Stimulated activated CD4-positive, alpha-beta T cell treated with anti-CD3 and anti-CD28 coated beads, TNF-alpha, amount 100 ng/mL, for 24 hours (primary cell): ENCODE data around the gene VSIR.

Experiments
- DNase-seq, 3 experiments: peaks; one replicate each; pipeline ENCODE4 v3.0.0-alpha.2; 2020; ENCODE audit warnings: low read depth in 3 of 3

The VSIR gene

GRCh38 chr10:71727738-71728737 is 45.3 kb downstream of the VSIR start:
- DNase-seq, result peak in 2 of 3 experiments; percentile 40 to 55

- DNase-seq, result peak in 2 of 3 experiments; percentile 34 to 71
Observed at GRCh38 chr10:71727105-71727737, 46.1 kb downstream of the VSIR start.

GRCh38 chr10:71726580-71727104 is 46.7 kb downstream of the VSIR start:
- peak in 2 of 3 experiments; percentile 41 to 63 for DNase-seq

- DNase-seq, result peak; percentile 59 to 85 (median 70)
Observed at GRCh38 chr10:71725998-71726579, 47.2 kb downstream of the VSIR start.

GRCh38 chr10:71725249-71725648 is 48.1 kb downstream of the VSIR start:
- no peak for DNase-seq

- no peak for DNase-seq
Observed at GRCh38 chr10:71724539-71724938, 48.8 kb downstream of the VSIR start.

- no peak for DNase-seq
Observed at GRCh38 chr10:71723311-71723710, 50.0 kb downstream of the VSIR start.

- no peak for DNase-seq
Observed at GRCh38 chr10:71722849-71723248, 50.5 kb downstream of the VSIR start.

- DNase-seq, result no peak
Observed at GRCh38 chr10:71721313-71721712, 52.0 kb downstream of the VSIR start.

GRCh38 chr10:71720288-71720687 is 53.0 kb downstream of the VSIR start:
- DNase-seq, result no peak

- DNase-seq, result no peak
Observed at GRCh38 chr10:71719464-71720201, 53.7 kb downstream of the VSIR start, which contains the start of gene C10orf105. Gene C10orf105, minus strand, starts transcription at chr10:71719778. Its CDS starts 3,441 bp downstream, at chr10:71716337.

- DNase-seq, result no peak
Observed at GRCh38 chr10:71719042-71719441, 54.3 kb downstream of the VSIR start.

GRCh38 chr10:71718165-71718698 is 55.1 kb downstream of the VSIR start:
- DNase-seq, result no peak

GRCh38 chr10:71717551-71717951 is 55.8 kb downstream of the VSIR start:
- no peak for DNase-seq

GRCh38 chr10:71717056-71717455 is 56.3 kb downstream of the VSIR start:
- no peak for DNase-seq

GRCh38 chr10:71716426-71716825 is 56.9 kb downstream of the VSIR start:
- DNase-seq, result no peak

- DNase-seq, result no peak
Observed at GRCh38 chr10:71715860-71716259, 57.5 kb downstream of the VSIR start.

GRCh38 chr10:71715026-71715425 is 58.3 kb downstream of the VSIR start:
- no peak for DNase-seq

- no peak for DNase-seq
Observed at GRCh38 chr10:71714592-71714991, 58.7 kb downstream of the VSIR start.

GRCh38 chr10:71714031-71714410 is 59.3 kb downstream of the VSIR start:
- no peak for DNase-seq
